ENCODE measurements around the gene ARG1. TPM values are rescaled to one million over a fixed set of nuclear protein-coding genes. Genes with fewer than 3 reads are reported as not detected.

Gene ARG1
- total RNA-seq = not detected in 2 replicates

DNA sequence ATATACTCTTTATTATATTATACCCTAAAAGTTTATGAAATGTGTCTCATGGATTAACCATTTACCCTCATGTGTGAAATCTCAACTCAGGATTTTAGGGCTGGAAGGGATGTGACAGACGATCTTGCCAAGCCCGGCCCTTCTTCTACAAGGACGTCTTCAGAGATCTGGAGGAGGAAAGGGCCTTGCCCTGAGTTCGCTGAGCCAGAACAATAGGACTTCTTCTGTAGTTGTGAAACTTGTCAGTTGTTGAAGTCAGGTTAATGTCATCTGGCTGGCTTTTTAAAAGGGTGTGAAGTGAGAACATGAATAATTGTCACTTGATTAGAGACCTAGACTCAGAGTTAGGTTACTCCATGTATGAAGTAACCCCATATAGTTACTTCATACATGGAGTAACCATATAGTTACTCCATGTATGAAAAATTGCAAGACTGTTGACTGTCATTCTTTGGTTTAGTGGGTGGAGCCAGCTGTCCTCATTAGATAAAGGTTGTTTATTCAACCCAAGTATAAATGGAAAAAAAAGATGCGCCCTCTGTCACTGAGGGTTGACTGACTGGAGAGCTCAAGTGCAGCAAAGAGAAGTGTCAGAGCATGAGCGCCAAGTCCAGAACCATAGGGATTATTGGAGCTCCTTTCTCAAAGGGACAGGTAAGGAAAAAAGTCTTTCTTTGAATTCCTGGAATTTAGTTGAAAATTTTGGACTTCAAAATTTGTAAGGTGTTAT lies at the start of gene ARG1:
Gene ARG1, plus strand, starts transcription at position 541 of the 730 bp plus-strand sequence. Its CDS starts 57 bp downstream, at position 598.

DNA sequence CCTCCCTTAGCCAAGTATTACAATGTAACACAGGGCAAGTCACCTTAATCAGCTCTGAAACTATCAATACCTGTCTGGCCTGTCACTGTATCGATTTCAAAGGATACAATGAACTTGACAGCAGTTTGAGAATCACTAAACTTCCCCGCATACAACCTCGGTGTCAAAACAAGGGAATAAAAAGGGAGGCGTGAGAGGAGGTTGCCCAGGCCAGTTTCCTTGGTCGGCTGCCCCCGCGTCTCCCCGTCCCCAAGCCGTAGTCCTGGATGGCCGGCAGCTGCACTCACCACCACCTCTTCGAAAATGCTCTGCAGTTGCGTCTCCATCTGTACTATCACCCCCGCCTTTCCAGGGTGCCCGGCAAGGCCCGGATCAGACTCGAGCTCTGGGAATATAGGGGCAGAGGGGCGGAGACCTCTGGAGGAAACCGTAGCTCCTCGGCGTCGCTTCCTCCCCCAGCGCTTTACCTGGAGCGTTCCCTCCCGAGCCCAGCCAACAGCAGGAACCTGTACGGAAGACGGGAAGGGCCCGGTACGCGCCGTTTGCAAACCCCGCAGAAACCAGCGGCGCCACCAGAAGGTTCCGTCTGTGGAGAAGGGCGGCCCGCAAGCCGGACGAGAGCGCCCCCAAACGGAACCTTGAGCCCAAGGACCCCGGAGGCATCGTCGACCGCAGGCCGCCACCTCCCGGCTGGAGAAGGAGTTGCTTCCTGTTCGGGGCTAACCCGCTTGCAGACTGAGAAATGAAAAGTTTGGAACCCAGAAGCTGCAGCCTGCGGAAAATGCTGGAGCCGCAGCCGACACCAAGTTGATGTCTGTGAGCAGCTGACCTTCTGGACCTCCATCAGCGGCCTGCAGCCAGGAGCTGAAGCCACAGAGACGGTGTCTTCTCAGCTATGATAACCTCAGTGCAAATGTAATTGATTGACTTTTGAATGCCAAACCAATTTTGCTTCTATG lies 55.0 kb downstream of the ARG1 start, which contains the start of gene MED23:
Gene MED23, minus strand, starts transcription at position 519 of the 959 bp plus-strand sequence. Its CDS starts 193 bp downstream, at position 326.

Other genes starting within 250 kb of the ARG1 start
- gene MED23, start 55.0 kb downstream of the ARG1 start, total RNA-seq = 28.9 and 34.4 TPM in 2 replicates
- under 0.01 TPM in 2 replicates for gene ENPP3, start 64.1 kb downstream of the ARG1 start, total RNA-seq
- gene OR2A4, start 128.2 kb downstream of the ARG1 start, total RNA-seq = not detected in 2 replicates
- gene CTAGE9, start 137.8 kb downstream of the ARG1 start, total RNA-seq = not detected in 2 replicates
- 11.7 and 26.8 TPM in 2 replicates for gene ENPP1, start 234.8 kb downstream of the ARG1 start, total RNA-seq

All from regular cardiac myocyte (primary cell).